GM19463 (cell line): ENCODE results near the gene RBPJ.

Source experiments
- ATAC-seq: cut with Tn5 transposase; IDR thresholded peaks from one replicate; pipeline ENCODE4 v1.9.1; 2021; ENCODE audit warnings: mild to moderate bottlenecking, moderate library complexity; ENCODE audit not compliant: unreplicated experiment

Gene RBPJ

DNA sequence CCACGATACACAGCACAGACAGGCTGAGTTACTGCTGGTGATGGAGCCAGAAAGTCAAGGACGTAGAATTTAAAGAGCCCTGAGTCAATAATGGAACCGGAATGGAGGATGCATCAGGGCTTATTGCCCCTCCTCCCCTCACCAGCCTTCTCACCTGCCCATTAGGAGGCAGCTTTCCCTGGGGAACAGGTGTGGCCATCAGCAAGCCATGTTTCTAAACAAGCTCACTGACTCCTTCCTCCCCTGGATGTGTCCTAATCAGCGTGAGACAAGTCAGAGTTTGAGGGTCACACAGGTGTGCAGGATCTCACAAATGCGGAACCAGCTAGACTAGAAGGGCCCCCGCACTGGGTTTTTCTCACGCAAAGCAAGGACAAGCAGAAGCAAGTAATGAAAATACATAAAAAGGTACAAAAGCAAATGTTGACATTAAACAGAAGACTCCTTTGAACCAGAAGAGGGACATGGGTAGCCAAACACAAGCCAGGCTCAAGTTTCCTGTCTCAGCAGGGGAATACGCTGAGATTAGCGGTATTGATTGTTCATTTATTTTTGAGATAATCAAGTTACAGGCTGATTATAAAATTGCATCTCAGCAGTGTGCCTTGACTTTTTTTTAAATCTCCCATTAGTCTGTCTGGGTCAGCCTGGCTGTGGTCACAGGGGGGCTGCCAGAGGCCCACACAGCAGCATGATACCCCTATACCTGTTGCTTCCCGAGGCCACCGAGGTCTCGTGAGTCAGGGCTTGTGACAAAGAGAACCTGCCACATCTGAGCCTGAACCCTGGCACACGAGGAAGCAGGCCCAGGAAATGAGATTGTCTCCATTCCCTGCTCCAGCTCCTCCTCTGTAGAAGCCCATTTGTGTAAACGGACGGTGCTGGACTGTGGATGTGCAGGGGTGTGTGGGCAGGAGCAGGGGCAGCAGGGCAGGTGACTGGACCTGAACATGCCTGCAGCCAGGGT, 132.0 kb downstream of the RBPJ start:
- ATAC-seq = no peak

- ATAC-seq = no peak
Observed at GRCh38 chr4:26454961-26455360, 134.1 kb downstream of the RBPJ start.

- ATAC-seq = no peak
Observed at GRCh38 chr4:26455571-26455970, 134.8 kb downstream of the RBPJ start.

- no peak for ATAC-seq
Observed at GRCh38 chr4:26457412-26457811, 136.6 kb downstream of the RBPJ start.

DNA sequence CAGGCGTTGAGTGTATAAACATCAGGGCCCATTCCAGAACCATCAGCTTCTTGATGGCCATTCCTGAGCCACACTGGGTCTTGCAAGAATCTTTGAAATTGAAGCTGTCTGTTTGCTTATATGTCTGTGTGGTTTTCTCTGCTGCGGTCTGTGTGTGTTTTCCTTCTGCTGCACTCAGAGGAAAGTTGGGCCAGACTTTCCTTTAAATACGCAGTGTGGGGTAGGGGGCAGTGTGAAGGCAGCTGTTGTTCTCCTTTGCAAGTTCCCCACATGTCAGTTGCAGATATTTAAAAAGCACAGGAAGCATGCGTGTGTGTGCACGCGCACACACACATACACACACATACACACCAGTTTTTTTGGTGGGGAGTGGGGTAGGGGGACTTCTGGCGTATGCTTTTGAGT, 137.3 kb downstream of the RBPJ start:
- no peak for ATAC-seq

DNA sequence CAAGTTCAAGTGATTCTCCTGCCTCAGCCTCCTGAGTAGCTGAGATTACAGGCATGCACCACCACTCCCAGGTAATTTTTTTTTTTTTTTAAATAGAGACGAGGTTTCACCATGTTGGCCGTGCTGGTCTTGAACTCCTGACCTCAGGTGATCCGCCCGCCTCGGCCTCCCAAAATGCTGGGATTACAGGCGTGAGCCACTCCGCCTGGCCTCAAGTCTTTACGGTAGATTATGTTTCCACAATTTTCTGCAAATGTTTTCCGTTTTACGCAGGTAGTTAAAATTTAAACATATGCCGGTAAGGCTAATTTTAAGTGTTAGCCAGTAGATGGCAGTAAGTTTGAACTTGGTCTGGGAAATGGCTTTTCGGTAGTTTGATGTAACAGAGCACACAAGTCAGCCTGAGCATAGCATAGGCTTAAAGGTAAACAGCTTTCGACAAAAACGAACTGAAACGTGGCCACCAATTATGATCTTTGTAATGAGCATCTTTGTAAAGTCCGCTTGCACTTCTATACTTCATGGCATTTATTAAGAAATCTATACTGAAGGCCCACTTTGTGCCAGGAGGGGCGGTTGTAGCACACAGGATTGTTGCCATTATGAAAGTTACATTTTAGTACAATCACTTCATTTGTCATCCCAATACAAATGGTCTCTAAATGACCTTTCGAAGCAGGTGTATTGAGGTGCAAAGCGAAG, 138.4 kb downstream of the RBPJ start:
- peak; percentile 60 for ATAC-seq

GRCh38 chr4:26459756-26460530, 139.1 kb downstream of the RBPJ start:
- no peak for ATAC-seq

DNA sequence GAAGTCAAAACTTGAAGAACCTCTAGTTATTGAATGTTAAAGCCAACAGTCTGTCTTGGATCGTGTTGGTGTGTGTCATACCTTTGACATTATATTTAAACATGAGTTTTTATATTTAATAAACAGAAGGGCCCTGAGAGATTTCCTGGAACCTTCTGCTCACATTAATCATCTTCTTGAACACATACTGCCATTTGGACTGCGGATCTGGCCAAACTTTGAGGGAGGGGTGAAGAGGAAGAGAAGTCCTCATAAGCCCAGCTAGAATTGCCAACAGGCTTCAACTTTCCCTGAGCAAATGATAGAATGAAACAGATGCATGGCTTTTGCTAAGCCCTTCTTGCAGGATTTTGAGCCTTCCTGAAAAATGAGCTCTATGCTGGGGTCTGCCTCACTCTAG, 142.1 kb downstream of the RBPJ start:
- ATAC-seq = no peak

GRCh38 chr4:26463386-26463785, 142.6 kb downstream of the RBPJ start:
- no peak for ATAC-seq

DNA sequence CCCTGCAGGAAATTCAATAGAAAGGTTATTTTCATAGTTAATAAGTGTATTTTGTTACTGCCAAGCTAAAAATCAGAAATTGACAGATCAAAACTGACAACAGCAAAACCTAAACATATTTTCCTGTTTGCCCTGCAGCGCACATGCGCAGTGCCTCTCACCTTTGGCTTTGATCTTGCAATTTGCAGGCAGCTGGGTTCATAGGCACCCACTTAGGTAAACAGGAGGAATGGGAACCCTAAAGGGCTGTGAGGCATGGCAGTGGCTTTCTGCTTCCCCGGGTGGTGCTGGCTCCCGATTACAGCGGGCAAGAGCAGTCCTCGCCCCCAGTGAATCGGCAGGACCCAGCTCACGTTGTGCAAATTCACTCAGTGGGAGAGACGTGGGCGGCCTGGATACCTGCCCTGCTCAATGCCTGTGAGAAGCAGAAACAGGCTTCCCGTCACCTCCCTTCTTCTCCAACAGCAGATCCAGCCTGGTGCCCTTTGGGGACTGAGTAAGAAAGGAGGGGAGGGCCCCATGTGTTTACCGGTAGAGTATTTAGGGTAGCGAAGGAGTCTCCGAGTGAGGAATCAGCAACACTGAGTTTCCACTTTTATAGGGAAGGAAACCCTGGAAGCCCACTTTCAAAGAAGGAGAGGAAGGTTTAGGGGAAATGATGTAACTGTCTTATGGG, 143.7 kb downstream of the RBPJ start:
- ATAC-seq = no peak

DNA sequence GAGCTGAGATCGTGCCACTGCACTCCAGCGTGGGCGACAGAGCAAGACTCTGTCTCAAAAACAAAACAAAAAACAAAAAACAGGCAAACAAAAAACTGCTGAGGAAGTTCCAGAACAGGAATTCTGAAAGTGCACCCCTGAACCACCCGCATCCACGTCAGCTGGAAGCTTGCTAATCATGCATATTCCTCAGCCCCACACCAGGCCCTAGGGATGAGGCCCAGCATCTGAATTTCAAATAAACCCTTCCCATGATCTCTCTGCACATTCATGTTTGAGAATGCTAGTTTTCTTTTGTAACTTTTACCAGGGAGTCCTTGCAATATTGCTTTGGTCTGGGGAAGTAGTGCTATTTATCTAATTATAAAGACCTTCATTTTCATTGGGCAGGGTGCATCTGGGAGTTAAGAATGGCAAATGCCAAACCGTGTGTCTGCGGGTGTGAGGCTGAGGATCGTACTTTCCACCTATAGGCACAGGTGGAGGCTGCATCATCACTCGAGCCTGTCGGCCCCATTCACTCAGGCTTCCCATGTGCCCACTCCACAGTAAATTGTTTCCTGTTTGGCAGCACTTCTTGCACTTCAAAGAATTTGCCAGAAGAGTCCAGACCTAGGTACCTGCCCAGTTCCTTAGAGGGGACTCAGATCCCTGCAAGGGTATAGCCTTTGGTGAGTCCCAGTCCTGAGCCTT, 145.9 kb downstream of the RBPJ start:
- no peak for ATAC-seq

GRCh38 chr4:26467724-26468123, 146.9 kb downstream of the RBPJ start:
- ATAC-seq = no peak

- no peak for ATAC-seq
Observed at GRCh38 chr4:26468283-26468949, 147.6 kb downstream of the RBPJ start.

- no peak for ATAC-seq
Observed at GRCh38 chr4:26468977-26469376, 148.2 kb downstream of the RBPJ start.

GRCh38 chr4:26471890-26472289, 151.1 kb downstream of the RBPJ start:
- ATAC-seq = no peak

DNA sequence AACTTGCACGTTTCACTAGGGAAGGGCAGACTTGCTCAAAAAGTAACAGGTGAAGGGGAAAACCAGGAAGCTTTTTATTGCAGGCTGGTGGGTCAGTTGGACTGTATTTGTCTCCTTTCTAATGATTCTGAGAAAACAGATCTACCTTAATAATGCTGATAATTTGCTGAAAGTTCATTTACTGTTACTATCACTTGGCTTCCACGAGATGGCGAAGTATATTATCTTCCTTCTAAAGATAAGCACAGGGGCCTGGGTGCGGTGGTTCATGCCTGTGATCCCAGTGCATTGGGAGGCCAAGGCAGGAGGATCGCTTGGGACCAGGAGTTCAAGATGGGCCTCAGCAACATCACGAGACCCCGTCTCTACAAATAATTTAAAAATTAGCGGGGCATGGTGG, 153.1 kb downstream of the RBPJ start:
- ATAC-seq = no peak

DNA sequence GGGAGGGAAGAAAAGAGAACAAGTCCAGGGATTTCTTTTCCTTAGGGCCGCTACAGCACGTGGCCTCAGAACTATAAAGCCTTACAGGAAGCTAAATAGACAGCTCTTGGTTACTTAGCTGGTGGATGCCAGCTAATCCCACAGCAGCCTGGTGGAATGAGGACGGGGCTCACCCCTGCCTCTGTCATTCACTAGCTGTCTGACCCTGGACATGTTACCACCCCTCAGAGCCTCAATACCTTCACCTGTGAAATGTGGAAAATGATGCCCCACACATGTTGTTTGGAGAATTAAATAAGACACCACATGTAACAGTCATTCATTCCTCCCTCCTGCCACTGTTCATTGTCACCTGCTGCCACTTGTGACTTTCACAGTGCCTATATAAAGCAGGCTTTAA, 153.7 kb downstream of the RBPJ start:
- no peak for ATAC-seq

- ATAC-seq = no peak
Observed at GRCh38 chr4:26475716-26476115, 154.9 kb downstream of the RBPJ start.

GRCh38 chr4:26476545-26476944, 155.7 kb downstream of the RBPJ start:
- ATAC-seq = no peak

DNA sequence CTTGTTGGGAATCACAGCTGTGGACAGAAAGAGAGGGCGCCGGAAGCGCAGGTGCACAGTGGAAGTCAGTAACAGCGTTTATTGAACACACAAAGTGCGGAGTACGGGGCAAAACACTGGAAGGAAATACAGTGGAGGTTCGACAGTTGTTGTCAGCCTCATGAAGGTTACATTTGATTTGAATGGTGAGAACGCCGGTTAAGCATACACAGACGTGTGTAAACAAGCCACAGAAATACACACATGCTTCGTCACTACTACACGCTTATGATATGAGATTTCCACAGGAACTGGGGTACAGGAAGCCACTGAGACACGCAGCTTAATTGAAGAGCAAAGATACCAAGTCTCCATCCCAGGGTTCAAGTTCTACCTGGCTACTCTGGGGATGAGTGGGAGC, 157.5 kb downstream of the RBPJ start:
- no peak for ATAC-seq
